NK-92 treated with Interleukin-12 subunit alpha and Interleukin-12 subunit beta, amount 100 ng/mL, for 24 hours (cell line): ENCODE results near the gene AGTPBP1.

Experiments
- DNase-seq: peaks from one replicate; lab custom pipeline; 2025; lab: John Stamatoyannopoulos, UW

The AGTPBP1 gene

DNA sequence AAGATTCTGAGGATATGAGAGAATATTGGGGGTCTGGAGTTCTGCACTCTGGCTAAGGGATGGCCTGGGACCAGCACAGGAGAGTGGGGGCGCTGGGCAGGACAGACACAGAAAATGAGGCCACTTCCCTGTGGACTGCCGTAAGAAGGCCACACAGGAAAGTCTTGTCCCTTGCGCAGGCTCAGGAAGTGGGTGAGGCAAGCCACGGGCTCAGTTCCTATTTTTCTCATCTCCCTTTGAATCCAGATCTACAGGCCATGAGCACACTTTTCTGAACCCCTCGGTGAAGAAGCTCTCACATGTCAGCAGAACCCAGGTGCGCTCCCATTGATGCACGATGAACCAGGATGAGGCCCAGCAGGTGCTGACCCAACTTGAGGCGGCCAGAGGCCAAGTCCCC, 207.4 kb downstream of the AGTPBP1 start:
- no peak for DNase-seq

DNA sequence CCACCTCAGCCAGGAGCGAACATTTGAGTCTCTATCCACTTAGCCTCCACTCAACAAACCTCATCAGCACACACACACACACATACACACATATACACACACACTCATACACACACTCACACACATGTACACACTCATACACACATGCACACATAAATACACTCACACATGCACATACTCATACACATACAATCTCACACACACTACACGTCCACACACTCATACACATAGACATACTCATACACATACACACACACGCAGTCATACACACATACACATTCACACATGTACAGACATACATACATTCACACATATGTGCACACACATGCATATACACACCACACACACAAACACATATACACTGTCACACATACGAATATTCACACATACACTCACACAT, 208.2 kb downstream of the AGTPBP1 start:
- DNase-seq, result no peak

DNA sequence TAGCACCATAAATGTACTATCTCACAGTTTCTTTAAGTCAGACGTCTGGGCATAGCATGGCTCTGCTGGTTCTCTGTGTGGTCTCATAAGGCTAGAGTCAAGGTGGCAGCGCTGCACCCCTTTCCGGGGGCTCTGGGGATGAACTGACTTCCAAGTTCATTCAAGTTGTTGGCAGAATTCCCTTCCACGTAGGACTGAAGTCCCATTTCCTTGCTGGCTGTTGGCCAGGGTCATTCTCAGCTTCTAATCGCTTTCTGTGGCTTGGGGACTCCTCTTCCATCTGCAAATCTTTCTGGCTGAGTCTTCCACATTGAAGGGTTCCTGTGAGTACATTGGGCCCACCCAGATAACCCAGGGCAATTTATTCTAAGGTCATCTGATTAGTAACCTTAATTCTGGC, 211.0 kb downstream of the AGTPBP1 start:
- DNase-seq, result no peak

DNA sequence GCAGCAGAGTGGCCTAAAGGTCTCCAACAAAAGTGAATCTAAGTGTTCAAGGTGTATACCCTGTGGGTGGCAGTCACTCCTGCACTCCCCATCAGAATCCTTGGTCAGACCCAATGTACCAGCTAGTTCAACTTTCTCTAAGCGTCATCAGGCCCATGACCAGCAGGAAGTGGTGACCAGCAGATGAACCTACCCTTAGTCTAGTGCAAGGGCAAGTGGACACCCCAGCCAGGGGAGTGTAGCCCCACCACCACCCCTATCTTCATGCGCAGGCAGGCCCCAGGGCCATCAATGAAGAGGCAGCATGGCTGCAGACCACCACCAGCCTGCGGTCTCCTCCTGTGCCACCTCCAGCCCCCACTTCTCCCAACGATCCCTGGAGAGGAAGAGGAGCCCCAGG, 213.1 kb downstream of the AGTPBP1 start:
- DNase-seq, result no peak

DNA sequence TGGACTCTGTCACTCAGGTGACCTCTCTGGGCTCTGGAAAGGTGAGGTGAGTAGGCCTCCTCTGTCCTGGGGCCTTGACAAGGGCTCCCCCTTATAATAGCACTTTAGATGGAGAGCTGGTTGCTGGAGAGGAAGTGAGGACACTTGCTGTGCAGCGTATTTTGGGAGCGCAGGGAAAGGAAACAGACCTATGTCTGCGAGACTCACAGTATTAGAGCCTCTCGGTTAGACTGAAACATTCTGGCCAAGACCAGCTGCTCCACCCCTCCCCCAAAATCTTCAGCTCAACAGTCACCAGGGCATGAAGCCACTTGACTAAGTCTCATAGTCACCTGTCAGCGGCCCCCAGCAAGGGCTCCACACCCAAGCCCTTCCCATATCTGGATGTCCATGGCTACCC, 213.6 kb downstream of the AGTPBP1 start:
- no peak for DNase-seq

DNA sequence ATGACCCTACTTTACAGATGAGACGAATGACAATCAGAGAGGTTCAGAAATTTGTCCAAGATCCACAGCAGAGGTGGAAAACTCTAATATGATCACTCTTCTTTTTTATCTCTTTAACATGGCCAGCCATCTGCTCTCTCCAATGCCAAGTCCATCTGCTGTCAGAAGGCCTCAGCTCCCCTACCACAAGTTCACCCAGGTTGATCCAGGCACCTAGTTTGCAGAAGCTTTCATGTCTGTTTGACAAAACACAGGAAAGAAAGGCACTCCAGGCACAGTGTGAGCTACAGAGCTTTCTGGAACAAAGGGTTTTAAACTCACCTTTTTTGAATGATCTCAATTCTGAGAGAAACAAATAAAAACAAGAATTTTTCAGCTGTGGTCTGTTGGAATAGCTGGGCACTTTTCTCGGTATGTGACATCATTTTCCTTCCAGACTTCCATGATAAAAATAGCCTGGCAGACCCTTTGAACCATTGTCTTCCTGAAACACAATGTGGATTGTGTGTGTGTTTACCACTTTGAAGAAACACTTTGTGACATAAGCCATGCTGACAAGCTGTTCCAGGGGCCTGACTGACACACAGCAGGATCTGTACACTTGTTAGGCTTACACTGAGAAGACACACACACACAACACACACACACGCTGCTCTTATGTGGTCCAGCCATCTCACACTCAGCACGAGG, 214.3 kb downstream of the AGTPBP1 start:
- DNase-seq, result no peak

GRCh38 chr9:85524531-85524930, 217.2 kb downstream of the AGTPBP1 start:
- DNase-seq, result no peak

GRCh38 chr9:85523202-85523601, 218.6 kb downstream of the AGTPBP1 start:
- DNase-seq, result no peak

DNA sequence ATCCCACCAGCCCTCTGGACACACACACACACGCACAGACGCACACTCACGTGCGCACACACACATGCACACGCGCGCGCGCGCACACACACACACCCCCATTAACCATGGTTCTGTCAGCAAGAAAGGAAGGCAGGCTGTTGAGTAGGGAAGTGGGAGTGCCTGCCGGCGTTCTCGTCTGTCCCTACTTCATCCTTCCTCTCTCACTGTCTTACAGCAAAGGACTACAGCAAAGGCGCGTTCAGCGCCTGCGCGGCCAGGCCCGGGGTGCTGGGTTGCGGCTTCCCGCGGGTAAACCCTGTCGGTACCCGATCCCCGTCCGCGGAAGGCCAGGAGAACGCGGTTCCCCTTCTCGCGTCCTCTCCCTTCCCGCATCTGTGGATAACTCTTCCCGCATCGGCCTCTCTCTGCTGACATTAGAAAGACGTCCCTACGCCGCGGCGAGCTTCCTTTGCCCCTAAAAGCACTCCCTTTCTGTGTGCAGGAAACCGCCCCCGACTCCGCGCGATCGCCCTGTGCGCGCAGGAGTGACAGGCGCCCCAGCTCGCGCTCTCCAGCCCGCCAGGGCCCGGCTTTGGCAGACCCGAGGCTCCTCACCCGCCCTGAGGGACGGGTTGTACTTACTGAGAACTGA, 219.2 kb downstream of the AGTPBP1 start:
- no peak for DNase-seq

DNA sequence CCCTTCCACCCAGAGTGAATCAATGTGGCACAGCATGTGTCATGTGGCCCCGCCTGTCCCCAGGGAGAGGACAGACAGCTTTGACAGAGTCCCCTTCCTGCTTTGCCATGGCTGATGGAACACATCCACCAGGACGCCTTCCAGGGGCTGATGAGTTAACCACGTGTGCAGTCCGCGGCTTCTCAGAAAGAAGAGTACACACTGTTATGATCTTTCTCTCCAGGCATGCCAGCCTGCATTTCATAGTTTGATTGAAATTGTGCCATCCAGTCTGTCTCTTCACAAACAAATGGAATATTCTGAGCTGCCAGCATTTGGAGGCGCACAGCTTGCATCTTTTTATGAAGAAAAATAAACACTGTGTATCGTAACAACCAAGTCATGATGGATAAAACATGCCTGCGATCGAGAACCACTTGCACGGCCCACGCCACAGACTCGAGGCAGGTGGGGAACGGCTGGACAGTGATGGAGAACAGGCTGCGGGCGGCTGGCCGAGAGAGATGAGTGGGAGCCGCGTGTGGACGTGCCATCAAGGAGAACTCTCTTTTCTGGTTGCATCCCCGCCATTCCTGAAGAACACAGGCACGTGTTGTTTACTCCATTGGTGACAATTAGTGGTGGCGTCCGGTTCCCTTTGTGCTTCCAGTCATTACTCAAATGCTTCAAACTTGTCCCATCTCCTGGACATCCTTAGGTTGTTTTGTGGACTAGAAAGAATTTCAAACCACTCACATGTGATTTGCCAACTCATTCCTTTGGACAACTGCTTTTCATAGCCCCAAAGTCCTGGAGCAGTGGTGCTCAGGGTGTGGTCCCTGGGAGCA, 220.2 kb downstream of the AGTPBP1 start:
- no peak for DNase-seq

- no peak for DNase-seq
Measured at GRCh38 chr9:85516976-85517637, 224.6 kb downstream of the AGTPBP1 start.

GRCh38 chr9:85516455-85516854, 225.3 kb downstream of the AGTPBP1 start:
- no peak for DNase-seq

- no peak for DNase-seq
Measured at GRCh38 chr9:85515021-85515420, 226.7 kb downstream of the AGTPBP1 start.

- no peak for DNase-seq
Measured at GRCh38 chr9:85514256-85514655, 227.5 kb downstream of the AGTPBP1 start.

- no peak for DNase-seq
Measured at GRCh38 chr9:85511746-85512145, 230.0 kb downstream of the AGTPBP1 start.

DNA sequence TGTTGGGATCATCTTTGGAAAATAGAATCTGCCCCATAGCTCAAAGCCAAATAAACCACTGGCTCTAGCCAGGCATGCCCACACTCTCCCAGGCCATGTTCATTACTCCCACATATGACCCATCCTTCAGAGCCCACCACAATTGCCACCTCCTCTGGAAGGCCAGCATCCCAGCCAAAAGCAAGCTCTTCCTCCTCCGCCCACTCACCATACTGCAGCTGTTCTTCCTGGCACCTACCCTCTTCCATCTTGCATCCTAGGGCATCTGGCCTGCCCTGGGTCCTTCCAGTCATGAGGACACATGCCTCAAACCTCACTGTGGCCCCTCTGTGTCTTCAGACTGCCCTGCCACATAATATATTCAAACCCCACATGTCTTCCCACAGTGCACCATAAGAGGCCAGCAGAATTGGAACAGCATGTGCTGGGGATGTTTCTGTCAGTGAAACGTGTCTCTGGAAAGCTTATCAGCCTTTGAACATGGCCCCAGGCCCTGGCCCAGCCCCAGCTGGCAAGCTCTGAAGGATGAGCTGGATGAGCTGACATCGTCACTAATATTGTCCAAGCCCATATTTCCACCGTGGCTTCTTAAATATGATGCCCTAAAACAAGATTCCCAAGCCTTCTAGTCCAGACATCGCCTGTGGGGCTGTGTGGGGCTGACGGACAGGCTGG, 230.8 kb downstream of the AGTPBP1 start:
- DNase-seq, result no peak

DNA sequence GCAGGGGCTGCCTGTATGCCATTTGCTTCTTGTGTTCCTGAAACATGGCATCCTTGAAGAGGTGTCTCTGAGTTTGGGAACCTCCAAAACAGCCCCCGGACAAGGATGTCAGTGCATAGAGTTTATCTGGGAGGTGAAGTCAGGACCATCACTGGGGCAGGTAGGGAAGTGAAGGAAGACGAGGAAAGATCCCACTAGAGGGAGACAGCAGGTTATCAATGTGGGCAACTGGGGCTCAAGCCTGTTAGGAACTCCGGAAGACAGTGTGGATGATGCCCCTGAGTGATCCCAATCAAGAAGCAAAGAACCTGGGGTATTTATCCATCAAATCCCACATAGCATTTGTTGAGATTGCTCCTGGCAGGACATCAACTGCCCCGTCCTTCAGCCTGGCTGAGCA, 233.1 kb downstream of the AGTPBP1 start:
- DNase-seq, result no peak

GRCh38 chr9:85505612-85506011, 236.1 kb downstream of the AGTPBP1 start:
- DNase-seq, result no peak

DNA sequence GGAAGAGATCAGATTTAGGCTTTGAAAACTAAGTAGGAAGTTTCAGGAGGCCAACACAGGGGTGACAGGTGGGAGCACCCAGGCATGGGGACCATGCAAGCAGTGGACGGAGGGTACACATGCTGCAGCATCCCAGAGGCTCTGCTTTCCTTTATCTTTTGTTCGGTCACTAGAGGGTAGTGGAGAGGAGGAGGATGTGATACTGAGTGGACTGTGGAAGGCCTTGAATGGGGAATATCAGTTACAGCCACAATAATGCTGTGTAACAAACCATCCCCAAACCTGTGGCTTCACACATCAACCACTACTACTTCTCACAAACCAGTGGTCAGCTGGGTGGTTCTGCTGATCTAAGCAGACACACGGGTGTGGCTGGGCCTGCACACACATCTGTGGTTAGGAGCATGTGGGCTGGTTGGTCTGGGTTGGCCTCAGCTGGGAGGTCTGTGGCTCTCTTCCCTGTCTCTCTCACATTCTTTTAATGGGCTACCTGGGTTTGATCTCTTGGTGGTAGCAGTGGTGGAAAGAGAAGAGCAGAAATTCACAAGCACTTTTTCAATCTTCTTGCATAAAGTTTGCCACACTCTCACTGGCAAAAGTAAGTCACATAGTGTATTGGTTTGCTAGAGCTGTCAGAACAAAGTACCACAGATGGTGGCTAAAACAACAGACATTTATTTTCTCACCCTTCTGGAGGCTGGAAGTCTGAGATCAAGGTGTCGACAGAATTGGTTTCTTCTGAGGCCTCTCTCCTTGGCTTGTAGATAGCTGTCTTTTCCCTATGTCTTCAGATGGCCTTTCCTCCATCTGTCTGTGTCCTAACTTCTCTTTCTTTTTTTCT, 238.7 kb downstream of the AGTPBP1 start:
- DNase-seq, result no peak

GRCh38 chr9:85501882-85502281, 239.9 kb downstream of the AGTPBP1 start:
- DNase-seq, result no peak

GRCh38 chr9:85501456-85501855, 240.3 kb downstream of the AGTPBP1 start:
- DNase-seq, result no peak
